ENCODE data around the gene TRABD2B. TPM values are rescaled to one million over a fixed set of nuclear protein-coding genes. Genes with fewer than 3 reads are reported as not detected.
A peak's percentile ranks its signal among the peaks of the same experiment; 100 is the strongest.

Gene TRABD2B
- total RNA-seq, 1 donor from 2014 or later: 6.7 TPM

DNA sequence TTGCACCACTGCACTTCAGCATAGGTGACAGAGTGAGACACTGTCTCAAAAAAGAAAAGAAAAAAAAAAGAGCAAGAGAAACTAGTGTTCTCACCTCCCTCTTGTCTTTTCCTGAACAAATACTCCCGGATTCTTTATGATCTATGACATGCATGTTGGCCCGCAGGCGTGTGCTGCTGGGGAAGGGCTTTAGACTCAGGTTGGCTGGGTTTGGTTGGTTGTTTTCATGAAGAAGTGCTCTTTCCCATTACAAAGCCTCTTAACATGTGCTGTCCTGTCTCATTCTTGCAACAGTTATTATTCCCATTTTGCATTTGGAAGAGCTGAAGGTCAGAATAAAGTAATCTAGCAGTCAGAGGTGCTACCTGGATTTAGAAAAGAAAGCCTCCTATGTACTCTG lies 79.5 kb downstream of the TRABD2B start:
- DNase-seq (ENCODE audit: extremely low spot score, unreplicated experiment): no peak
- Mint-ChIP-seq H3K4me1 (ENCODE audit: unreplicated experiment) (peaks cover 34% of the 10 kb centered on the region), H3K36me3 (no peaks in the 10 kb centered on the region), H3K27me3 (peaks cover 5% of the 10 kb centered on the region), H3K9me3 (no peaks in the 10 kb centered on the region), H3K27ac (no peak overlapping the region), H3K4me3 (no peak overlapping the region)
- TF ChIP-seq, protein P1, sequence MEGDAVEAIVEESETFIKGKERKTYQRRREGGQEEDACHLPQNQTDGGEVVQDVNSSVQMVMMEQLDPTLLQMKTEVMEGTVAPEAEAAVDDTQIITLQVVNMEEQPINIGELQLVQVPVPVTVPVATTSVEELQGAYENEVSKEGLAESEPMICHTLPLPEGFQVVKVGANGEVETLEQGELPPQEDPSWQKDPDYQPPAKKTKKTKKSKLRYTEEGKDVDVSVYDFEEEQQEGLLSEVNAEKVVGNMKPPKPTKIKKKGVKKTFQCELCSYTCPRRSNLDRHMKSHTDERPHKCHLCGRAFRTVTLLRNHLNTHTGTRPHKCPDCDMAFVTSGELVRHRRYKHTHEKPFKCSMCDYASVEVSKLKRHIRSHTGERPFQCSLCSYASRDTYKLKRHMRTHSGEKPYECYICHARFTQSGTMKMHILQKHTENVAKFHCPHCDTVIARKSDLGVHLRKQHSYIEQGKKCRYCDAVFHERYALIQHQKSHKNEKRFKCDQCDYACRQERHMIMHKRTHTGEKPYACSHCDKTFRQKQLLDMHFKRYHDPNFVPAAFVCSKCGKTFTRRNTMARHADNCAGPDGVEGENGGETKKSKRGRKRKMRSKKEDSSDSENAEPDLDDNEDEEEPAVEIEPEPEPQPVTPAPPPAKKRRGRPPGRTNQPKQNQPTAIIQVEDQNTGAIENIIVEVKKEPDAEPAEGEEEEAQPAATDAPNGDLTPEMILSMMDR (conservative IDR thresholded peaks at IDR 0.05): no peak

DNA sequence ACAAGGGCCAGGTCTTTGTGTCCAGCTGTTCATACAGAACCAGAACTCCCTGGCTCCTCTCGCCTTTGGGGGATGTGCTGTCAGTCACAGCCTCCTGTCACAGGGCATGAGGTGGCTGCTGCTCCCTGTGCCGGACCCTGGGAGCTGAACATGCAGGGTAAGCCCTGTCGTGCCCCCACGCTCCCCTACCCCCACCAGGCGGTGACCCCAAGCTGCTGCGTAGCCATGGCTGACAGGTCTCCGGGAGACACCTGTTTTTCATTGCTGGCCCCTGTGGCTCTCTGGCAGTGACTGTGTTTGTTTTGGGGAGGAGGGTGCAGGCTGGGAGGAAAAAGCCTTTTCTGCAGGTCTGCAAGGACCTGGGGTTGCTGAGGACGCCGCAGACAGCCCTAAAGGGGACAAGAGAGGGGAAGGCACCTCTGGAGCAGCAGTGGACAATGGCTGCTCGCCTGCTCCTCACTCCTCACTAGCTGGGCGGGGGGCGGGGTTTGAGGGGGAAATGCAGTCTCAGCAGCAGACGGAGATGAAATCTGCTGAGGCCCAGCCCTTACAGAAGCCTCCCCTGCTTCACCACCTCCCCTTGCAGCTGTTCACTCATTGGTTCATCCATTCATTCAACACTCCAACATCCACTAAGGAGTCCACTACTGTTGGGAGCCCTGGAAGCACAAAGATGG lies 81.4 kb downstream of the TRABD2B start:
- peaks cover 9% of the 10 kb centered on the region for H3K27me3 Mint-ChIP-seq
- H3K4me3 Mint-ChIP-seq: no peak overlapping the region
- TF ChIP-seq, protein P1 (conservative IDR thresholded peaks at IDR 0.05): no peak
- no peaks in the 10 kb centered on the region for H3K36me3 Mint-ChIP-seq
- no peaks in the 10 kb centered on the region for H3K9me3 Mint-ChIP-seq
- DNase-seq (ENCODE audit: extremely low spot score, unreplicated experiment): no peak
- H3K4me1 Mint-ChIP-seq (ENCODE audit: unreplicated experiment): peaks cover 51% of the 10 kb centered on the region
- H3K27ac Mint-ChIP-seq: peak overlapping the region; percentile 37

DNA sequence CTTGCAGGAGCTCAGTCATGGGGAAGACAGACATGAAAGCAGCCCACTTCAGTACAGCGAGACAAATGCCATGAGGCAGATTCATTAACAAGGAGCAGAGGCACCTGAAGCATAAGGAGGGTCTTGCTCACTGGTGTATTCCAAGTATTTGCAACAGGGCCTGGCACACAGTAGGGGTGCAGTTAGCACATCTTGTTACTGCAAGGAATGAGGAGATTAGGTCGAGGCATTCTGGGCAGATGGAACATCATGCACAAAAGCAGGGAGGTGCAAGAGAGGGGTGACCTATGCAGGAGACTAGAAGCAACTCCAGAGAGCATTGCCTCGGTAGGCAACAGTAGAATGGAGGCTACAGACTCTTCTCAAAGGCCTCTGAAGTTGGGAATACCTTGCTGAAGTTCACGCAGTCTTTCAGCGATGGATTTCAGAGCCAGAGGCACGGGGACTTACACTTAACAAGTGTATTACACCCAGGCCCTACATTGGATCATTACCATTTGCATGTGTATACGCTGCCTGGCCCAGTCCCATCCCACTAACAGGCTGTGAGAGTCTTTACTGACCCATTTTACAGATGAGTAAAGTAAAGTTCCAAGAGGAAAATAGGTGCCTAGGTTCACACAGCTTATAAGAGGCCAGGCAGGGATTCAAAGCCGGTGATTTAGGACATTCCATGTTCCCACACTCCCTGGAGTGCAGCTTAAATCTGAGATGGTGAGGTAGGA lies 82.1 kb downstream of the TRABD2B start:
- no peak overlapping the region for H3K27ac Mint-ChIP-seq
- H3K4me3 Mint-ChIP-seq: no peak overlapping the region
- DNase-seq (ENCODE audit: extremely low spot score, unreplicated experiment): no peak
- TF ChIP-seq, protein P1 (conservative IDR thresholded peaks at IDR 0.05): no peak
- peaks cover 11% of the 10 kb centered on the region for H3K27me3 Mint-ChIP-seq
- H3K36me3 Mint-ChIP-seq: no peaks in the 10 kb centered on the region
- H3K9me3 Mint-ChIP-seq: no peaks in the 10 kb centered on the region
- peaks cover 55% of the 10 kb centered on the region for H3K4me1 Mint-ChIP-seq (ENCODE audit: unreplicated experiment)

DNA sequence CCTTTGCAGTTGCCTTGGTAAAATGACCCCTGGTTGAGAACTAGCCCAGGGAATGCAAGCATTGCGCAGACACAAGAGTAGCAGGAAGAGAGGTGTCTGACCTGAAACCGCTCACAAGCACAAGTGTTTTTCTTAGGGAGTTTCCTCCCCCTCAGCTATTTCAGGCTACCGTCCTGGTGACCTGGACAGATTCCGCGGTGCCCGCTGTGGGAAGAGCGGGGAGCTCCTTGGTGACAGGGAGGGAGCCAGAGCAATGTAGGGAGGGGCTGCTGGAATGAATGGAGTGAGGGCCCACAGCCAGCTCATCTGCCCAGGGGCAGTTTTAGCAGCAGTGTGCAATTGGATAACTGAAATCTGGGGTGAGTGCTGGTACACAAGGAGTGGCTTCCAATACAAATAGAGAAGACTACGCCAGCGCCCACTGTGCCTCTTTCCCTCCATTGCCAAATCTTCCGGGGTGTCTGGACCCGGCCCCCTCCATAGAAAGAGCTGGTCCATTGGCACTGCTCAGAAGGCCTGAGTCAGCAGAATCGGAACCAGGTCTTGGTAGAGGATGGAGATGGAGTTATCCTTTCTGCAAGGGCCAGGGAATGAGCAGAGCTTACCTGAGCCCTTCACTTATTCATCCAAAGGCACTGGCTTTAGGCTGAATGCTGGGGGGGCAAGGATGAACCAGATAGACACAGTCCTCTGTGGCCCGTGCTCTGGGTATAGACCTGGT lies 82.8 kb downstream of the TRABD2B start:
- Mint-ChIP-seq H3K9me3 (no peaks in the 10 kb centered on the region), H3K4me3 (no peak overlapping the region), H3K36me3 (no peaks in the 10 kb centered on the region), H3K27me3 (peaks cover 11% of the 10 kb centered on the region), H3K4me1 (ENCODE audit: unreplicated experiment) (peaks cover 55% of the 10 kb centered on the region), H3K27ac (no peak overlapping the region)
- no peak for DNase-seq (ENCODE audit: extremely low spot score, unreplicated experiment)
- TF ChIP-seq, protein P1 (conservative IDR thresholded peaks at IDR 0.05): no peak

DNA sequence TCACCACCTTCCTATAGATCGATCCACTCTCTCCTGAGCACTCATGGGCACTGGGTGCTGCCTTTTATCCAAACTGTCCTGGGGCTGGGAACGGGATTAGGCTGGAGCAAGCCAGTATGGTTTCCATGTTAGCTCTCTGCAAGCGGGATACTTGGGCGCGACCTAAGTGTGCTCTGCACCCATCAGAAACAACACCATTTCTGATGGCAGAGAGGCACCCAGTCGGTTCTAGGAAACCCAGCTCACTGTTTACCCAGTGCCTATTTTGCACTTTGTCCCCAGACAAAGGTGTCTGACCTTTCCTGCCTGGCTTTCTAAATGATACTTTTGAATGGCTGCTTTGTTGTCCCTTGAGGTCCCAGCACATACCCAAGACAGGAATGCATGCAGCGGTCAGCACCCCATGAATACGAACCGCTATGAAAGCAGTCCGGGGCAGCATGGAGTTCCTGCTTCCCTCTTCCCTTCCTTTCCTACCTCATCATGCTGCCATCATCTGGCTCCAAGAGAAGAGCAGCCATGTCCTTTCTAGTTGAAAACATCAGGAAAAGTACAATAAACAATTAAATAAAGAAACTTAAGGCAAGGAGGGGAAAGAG lies 83.9 kb downstream of the TRABD2B start:
- DNase-seq (ENCODE audit: extremely low spot score, unreplicated experiment): no peak
- H3K9me3 Mint-ChIP-seq: no peaks in the 10 kb centered on the region
- peaks cover 11% of the 10 kb centered on the region for H3K27me3 Mint-ChIP-seq
- peaks cover 58% of the 10 kb centered on the region for H3K4me1 Mint-ChIP-seq (ENCODE audit: unreplicated experiment)
- H3K36me3 Mint-ChIP-seq: no peaks in the 10 kb centered on the region
- H3K4me3 Mint-ChIP-seq: no peak overlapping the region
- TF ChIP-seq, protein P1 (conservative IDR thresholded peaks at IDR 0.05): no peak
- no peak overlapping the region for H3K27ac Mint-ChIP-seq

Data from type B pancreatic cell (in vitro differentiated cells).